ENCODE results near the gene MAPK1IP1L. TPM values are rescaled to one million over a fixed set of nuclear protein-coding genes. Genes with fewer than 3 reads are reported as not detected.
A peak's percentile ranks its signal among the peaks of the same experiment; 100 is the strongest.

MAPK1IP1L gene
- total and polyA plus RNA-seq, 2 of the 8 experiments (the other 6 are each of a cell fraction or from before 2014, with no cell fraction given) = 111 to 228 TPM

DNA sequence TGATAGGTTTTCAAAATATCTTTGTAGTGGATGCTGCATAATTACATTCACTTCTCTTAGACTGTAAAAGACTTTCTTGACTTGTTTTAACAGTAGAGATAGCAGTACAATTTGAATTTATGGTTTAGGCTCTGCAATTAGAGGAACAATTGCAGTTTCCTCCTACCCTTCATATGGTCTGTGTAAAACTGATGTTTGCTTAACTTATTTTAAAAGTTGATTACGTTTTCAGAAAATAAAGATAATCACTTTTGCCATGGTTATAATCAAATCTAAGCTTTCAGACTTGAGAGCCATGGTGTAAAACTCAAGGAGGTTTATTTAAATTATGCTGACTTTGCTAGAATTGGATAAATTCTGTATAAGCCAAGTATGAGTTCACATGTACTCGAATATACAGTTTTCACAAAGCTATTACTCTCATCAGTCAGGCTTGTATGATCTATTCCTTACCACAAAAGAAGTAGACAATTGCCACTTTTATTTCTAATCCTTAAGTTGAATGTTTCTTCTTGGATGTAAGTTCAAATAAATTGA, 2.5 kb upstream of the MAPK1IP1L start:
- WGBS, 2 experiments (ENCODE audit: extremely low coverage in 1 of 2, insufficient coverage in 1 of 2, insufficient read length in 1 of 2, insufficient replicate concordance in 2 of 2, low coverage in 1 of 2, low lambda C conversion rate in 2 of 2, missing lambda C conversion rate in 1 of 2) = 82% methylated on average over 2 of the region's 2 CpGs; no CpG with 5 or more reads in 1 of the 2 experiments
- no peak overlapping the region for H2BK120ac ChIP-seq (replicated peaks; ENCODE audit: low read depth, low read length)
- ChIA-PET CTCF (ENCODE audit: partially characterized antibody) (interaction anchor here (0.9 kb wide), 1 partner anchor 30 kb away, joined by 3 read pairs; no protein-coding TSS in a partner anchor), POLR2A (ENCODE audit: partially characterized antibody) (no interaction called here)
- H4K8ac ChIP-seq (ENCODE audit: extremely low read depth, insufficient read depth, low read length) = no peak overlapping the region
- peak; percentile 83 for TF ChIP-seq MAFK (IDR thresholded peaks at IDR 0.05; ENCODE audit: low read depth, low read length)
- no peak for TF ChIP-seq CBX8 (IDR thresholded peaks at IDR 0.05; ENCODE audit: borderline replicate concordance, low read depth, low read length)
- H2BK20ac ChIP-seq (ENCODE audit: low read length) = no peak overlapping the region
- no peaks in the 10 kb centered on the region; a peak in 1 of 7 replicates for H3K27me3 ChIP-seq (replicated peaks in 1 of 4; ENCODE audit: control insufficient read depth in 3 of 4, extremely low read depth in 1 of 4, insufficient read depth in 3 of 4, low read length in 3 of 4)
- no peak overlapping the region for H2BK15ac ChIP-seq (ENCODE audit: low read length)
- H2AK5ac ChIP-seq (ENCODE audit: low read depth, low read length) = no peak overlapping the region
- peaks cover 15 to 19% of the 10 kb centered on the region in 2 experiments; a peak in 3 of 4 replicates for H3K79me2 ChIP-seq (ENCODE audit: control insufficient read depth in 1 of 2, insufficient read depth in 2 of 2, low read length in 2 of 2)
- peaks cover 4% of the 10 kb centered on the region; the same call in 1 of the 2 replicates for H3K23me2 ChIP-seq (ENCODE audit: low read depth, low read length)
- no peak overlapping the region for H4K91ac ChIP-seq (replicated peaks; ENCODE audit: insufficient read length, low read length)
- H3K79me1 ChIP-seq (ENCODE audit: low read depth, low read length) = no peaks in the 10 kb centered on the region
- H3K9me3 ChIP-seq (ENCODE audit: insufficient read depth in 2 of 2, low read depth in 1 of 2, low read length in 1 of 2) = no peaks in the 10 kb centered on the region
- no peak for FAIRE-seq
- H3K4me2 ChIP-seq (ENCODE audit: insufficient read depth in 1 of 2, low read depth in 2 of 2, low read length in 2 of 2) = no peak overlapping the region
- H2BK5ac ChIP-seq (ENCODE audit: low read depth, low read length) = no peak overlapping the region
- peaks cover 0 to under 1% of the 10 kb centered on the region in 2 experiments for H4K20me1 ChIP-seq (replicated peaks in 1 of 2; ENCODE audit: control insufficient read depth in 1 of 2, insufficient read depth in 2 of 2, low read length in 2 of 2)
- no peak overlapping the region for H3K9ac ChIP-seq (replicated peaks in 1 of 4; ENCODE audit: extremely low read depth in 1 of 4, low read depth in 3 of 4, low read length in 3 of 4)
- H3K56ac ChIP-seq (replicated peaks; ENCODE audit: insufficient read length, low read depth, low read length) = no peak overlapping the region
- H4K5ac ChIP-seq (ENCODE audit: insufficient read length, low read depth, low read length) = no peak overlapping the region
- no peak overlapping the region for H3K4me3 ChIP-seq (ENCODE audit: extremely low read depth in 1 of 4, insufficient read depth in 2 of 4, low read depth in 3 of 4, low read length in 4 of 4)
- no peak overlapping the region for H3K23ac ChIP-seq (ENCODE audit: insufficient read length)
- H3K4me1 ChIP-seq (replicated peaks in 1 of 4; ENCODE audit: control insufficient read depth in 3 of 4, insufficient read depth in 4 of 4, low read length in 3 of 4) = peaks cover 0 to 2% (median 0%) of the 10 kb centered on the region in 4 experiments; a peak in 5 of 7 replicates
- no peak overlapping the region for H2AFZ ChIP-seq (ENCODE audit: low read length)
- DNase-seq (ENCODE audit: low read depth in 1 of 2, low spot score in 2 of 2) = no peak
- H3K4ac ChIP-seq (replicated peaks; ENCODE audit: insufficient read length, low read depth, low read length) = no peak overlapping the region
- H2BK12ac ChIP-seq (ENCODE audit: low read depth, low read length) = no peak overlapping the region
- H3K27ac ChIP-seq (ENCODE audit: low read depth, low read length) = no peak overlapping the region
- no peak overlapping the region for H3K14ac ChIP-seq (ENCODE audit: insufficient read length)
- peaks cover 0 to 10% (median under 1%) of the 10 kb centered on the region in 4 experiments; a peak in 4 of 8 replicates for H3K36me3 ChIP-seq (ENCODE audit: control insufficient read depth in 2 of 4, insufficient read depth in 4 of 4, low read length in 3 of 4)
- no peak overlapping the region for H3K18ac ChIP-seq (ENCODE audit: extremely low read depth, low read length)

All from H1 (cell line).